ENCODE data around the gene LRTM2.

Gene LRTM2

GRCh38 chr12:1834186-1834925 is 14.0 kb downstream of the LRTM2 start:
- TF ChIP-seq POU2F2 (IDR thresholded peaks at IDR 0.05; ENCODE audit: low read depth, low read length) (no peak), PAX5 (IDR thresholded peaks at IDR 0.05; ENCODE audit: insufficient read depth, low read length, severe bottlenecking) (no peak)
- no peak for DNase-seq (ENCODE audit: insufficient read length, low spot score)
- FAIRE-seq = no peak

DNA sequence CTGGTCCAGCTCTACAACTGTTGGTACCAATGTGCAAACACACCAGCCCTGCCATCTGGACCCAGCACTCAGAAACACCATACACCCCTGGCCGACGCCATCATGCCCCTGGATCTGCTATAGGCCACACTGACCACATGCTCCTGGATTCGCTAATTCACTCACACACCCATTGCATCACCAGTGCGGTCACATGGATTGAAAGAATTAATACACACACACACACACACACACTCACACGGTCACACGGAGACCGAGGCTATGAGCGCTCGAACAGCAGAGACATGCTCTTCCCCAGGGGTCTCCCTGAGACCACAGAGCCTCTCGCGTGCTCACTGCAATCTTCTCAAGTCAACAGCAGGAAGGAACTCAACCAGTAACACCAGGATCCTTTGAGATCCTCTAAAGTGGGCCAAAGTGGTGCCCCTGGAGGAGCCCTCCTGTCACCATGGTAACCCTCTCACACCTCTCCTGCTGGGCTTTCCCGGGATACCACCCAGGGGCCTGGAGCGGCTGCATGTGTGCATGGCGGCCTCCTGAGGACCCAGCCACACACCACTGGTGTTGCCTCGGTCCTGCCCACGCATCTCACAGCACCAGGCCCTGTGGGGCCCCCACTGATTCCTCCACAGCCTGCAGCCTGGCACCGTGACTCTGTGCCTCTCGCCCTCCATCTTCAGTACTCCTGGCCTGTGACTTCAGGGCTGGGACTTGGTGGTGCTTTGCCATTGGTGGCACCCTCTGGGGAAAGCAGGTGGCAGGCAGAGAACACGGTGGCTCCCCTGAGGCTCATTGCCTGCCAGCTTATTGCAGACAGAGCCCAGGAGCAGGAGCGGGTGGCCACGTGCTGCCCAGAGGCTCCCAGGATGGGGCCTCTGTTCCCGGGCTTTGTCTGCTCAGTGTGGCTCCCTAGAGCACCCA is 15.1 kb downstream of the LRTM2 start:
- TF ChIP-seq TAF1 (IDR thresholded peaks at IDR 0.05; ENCODE audit: low read depth, low read length) (no peak), POLR2AphosphoS5 (IDR thresholded peaks at IDR 0.05; ENCODE audit: low read depth, low read length) (no peak), PAX5 (IDR thresholded peaks at IDR 0.05; ENCODE audit: insufficient read depth, low read length, severe bottlenecking) (no peak), POLR2A (IDR thresholded peaks at IDR 0.05; ENCODE audit: low read depth, low read length) (no peak), SPI1 (IDR thresholded peaks at IDR 0.05; ENCODE audit: low read depth, low read length) (no peak)
- FAIRE-seq = no peak
- DNase-seq (ENCODE audit: insufficient read length, low spot score) = no peak

GRCh38 chr12:1836241-1836803 is 16.0 kb downstream of the LRTM2 start:
- no peak for FAIRE-seq
- TF ChIP-seq POLR2AphosphoS5 (IDR thresholded peaks at IDR 0.05; ENCODE audit: low read depth, low read length) = no peak
- TF ChIP-seq POU2F2 (IDR thresholded peaks at IDR 0.05; ENCODE audit: low read depth, low read length) = no peak
- TF ChIP-seq TAF1 (IDR thresholded peaks at IDR 0.05; ENCODE audit: low read depth, low read length) = no peak
- TF ChIP-seq POLR2A (IDR thresholded peaks at IDR 0.05; ENCODE audit: low read depth, low read length) = no peak
- DNase-seq (ENCODE audit: insufficient read length, low spot score) = no peak

GRCh38 chr12:1836854-1837421 is 16.6 kb downstream of the LRTM2 start:
- no peak for TF ChIP-seq TAF1 (IDR thresholded peaks at IDR 0.05; ENCODE audit: low read depth, low read length)
- FAIRE-seq (no peak), DNase-seq (ENCODE audit: insufficient read length, low spot score) (no peak)

GRCh38 chr12:1837541-1838204 is 17.3 kb downstream of the LRTM2 start:
- DNase-seq (ENCODE audit: insufficient read length, low spot score) (no peak), FAIRE-seq (no peak)
- TF ChIP-seq PAX5 (IDR thresholded peaks at IDR 0.05; ENCODE audit: insufficient read depth, low read length, severe bottlenecking) = no peak
- no peak for TF ChIP-seq POU2F2 (IDR thresholded peaks at IDR 0.05; ENCODE audit: low read depth, low read length)
- no peak for TF ChIP-seq TAF1 (IDR thresholded peaks at IDR 0.05; ENCODE audit: low read depth, low read length)
- no peak for TF ChIP-seq POLR2A (IDR thresholded peaks at IDR 0.05; ENCODE audit: low read depth, low read length)
- no peak for TF ChIP-seq POLR2AphosphoS5 (IDR thresholded peaks at IDR 0.05; ENCODE audit: low read depth, low read length)
- TF ChIP-seq SPI1 (IDR thresholded peaks at IDR 0.05; ENCODE audit: low read depth, low read length) = no peak

DNA sequence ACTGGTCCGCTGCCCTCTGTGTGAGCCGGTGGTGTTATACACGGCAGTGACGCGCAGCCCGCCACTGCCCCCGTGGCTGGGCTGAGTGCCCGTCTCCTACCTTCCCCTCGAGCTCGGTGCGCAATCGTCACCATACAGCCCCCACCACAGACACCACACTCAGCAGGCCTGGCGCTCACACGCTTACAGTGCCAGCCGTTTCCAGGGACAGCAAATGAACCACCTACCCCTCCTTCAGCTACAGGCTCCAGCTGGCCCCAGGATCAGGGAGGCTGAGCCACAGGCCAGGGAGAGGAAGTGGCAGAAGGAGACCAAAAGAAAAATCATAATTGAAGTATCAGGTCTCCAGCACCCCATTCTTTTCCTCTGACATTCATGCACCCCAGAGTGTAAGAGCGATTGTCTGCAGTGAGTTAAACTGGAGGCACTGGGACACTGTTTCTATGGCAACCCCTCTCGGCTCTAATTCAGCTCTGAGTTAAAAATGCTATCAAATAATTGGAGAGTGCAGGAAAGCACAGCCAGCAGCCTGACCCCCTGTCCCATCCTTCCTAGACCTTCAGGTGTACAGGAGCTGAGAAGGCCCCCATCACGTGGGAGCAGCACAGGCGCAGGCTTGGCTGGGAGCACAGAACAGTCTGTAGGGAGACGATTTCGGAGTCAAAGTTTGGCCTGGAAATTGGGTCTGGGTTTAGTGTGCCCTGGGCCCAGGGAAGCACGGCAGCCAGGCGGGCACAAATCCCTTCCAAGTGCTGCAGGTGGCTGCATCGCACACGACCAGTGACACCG is 18.0 kb downstream of the LRTM2 start:
- DNase-seq (ENCODE audit: insufficient read length, low spot score) = no peak
- FAIRE-seq = no peak
- TF ChIP-seq POLR2A (IDR thresholded peaks at IDR 0.05; ENCODE audit: low read depth, low read length) = no peak
- TF ChIP-seq PAX5 (IDR thresholded peaks at IDR 0.05; ENCODE audit: insufficient read depth, low read length, severe bottlenecking) = no peak
- TF ChIP-seq POLR2AphosphoS5 (IDR thresholded peaks at IDR 0.05; ENCODE audit: low read depth, low read length) = no peak
- no peak for TF ChIP-seq POU2F2 (IDR thresholded peaks at IDR 0.05; ENCODE audit: low read depth, low read length)

DNA sequence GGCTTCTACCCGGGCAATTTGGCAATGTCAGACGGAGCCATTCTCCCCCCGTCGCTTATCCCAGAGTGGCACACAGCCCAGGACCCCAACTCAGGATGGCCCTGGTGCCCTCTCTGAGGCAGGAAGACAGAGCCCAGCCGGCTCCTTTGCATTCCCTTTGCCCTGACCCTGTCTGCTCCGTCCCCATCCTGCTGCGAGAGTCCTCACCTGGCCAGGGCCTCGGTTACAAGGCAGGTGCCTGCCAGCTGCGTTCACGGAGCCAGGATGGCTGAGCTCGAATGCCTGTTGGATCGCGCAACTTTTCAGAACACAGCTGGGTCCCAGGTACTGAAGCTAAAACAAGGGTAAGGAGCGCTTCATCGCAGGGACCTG is 18.6 kb downstream of the LRTM2 start:
- TF ChIP-seq POLR2A (IDR thresholded peaks at IDR 0.05; ENCODE audit: low read depth, low read length) = no peak
- TF ChIP-seq TAF1 (IDR thresholded peaks at IDR 0.05; ENCODE audit: low read depth, low read length) = no peak
- TF ChIP-seq SPI1 (IDR thresholded peaks at IDR 0.05; ENCODE audit: low read depth, low read length) = no peak
- no peak for TF ChIP-seq POU2F2 (IDR thresholded peaks at IDR 0.05; ENCODE audit: low read depth, low read length)
- TF ChIP-seq PAX5 (IDR thresholded peaks at IDR 0.05; ENCODE audit: insufficient read depth, low read length, severe bottlenecking) = no peak
- TF ChIP-seq POLR2AphosphoS5 (IDR thresholded peaks at IDR 0.05; ENCODE audit: low read depth, low read length) = no peak
- FAIRE-seq = no peak
- DNase-seq (ENCODE audit: insufficient read length, low spot score) = no peak

DNA sequence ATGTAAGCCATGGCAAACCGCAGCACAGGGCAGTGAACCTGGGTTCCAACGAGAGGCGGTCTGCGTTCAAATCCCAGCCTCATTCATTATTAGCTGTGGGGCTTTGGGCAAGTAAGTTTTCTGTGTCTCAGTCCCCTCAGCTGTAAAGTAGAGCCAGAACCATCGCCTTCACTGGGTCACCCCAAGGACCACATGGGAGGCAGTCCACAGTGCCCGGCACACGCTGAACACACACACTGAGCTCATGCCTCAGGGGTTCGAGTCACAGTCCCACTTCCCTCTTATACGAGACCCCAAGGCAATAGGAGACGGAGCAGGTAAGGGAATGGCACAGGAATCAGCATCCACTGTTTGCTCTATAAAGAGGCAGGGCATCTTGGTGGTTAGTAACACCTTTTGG is 19.1 kb downstream of the LRTM2 start:
- no peak for DNase-seq (ENCODE audit: insufficient read length, low spot score)
- FAIRE-seq = no peak
- TF ChIP-seq POU2F2 (IDR thresholded peaks at IDR 0.05; ENCODE audit: low read depth, low read length) (no peak), TAF1 (IDR thresholded peaks at IDR 0.05; ENCODE audit: low read depth, low read length) (no peak)
